ENCODE results near the gene SDK2. TPM values are rescaled to one million over a fixed set of nuclear protein-coding genes. Genes with fewer than 3 reads are reported as not detected.

SDK2 gene
- total and polyA plus RNA-seq, 9 of the 15 experiments (the other 6 are each of a cell fraction or from before 2014, with no cell fraction given): 0.04 TPM; not detected in 8

- TF ChIP-seq CHD7 (IDR thresholded peaks at IDR 0.05; ENCODE audit: low read depth, low read length) (no peak), CTBP1 (IDR thresholded peaks at IDR 0.05; ENCODE audit: borderline replicate concordance) (no peak), HINFP (tag; conservative IDR thresholded peaks at IDR 0.05; ENCODE audit: low read depth) (no peak), NBN (IDR thresholded peaks at IDR 0.05; ENCODE audit: low read depth) (no peak), STAG1 (CRISPR knock-in tag; IDR thresholded peaks at IDR 0.05; ENCODE audit: borderline replicate concordance) (no peak), KHSRP (IDR thresholded peaks at IDR 0.05) (no peak), MLX (CRISPR knock-in tag; conservative IDR thresholded peaks at IDR 0.05) (no peak)
Measured at GRCh38 chr17:73455050-73455687, 189.1 kb downstream of the SDK2 start (continued).

All from K562 (cell line).